SK-N-SH treated with all-trans-retinoic acid at 6 μM for 48 hours (cell line): ENCODE data around the gene LTBR.

Source experiments
- ARNTL ChIP-seq: fragments of 450-650 bp; formaldehyde crosslinking; IDR thresholded peaks from 2 replicates; pipeline ENCODE4 v1.5.0; 2020; ENCODE audit warnings: low read depth, mild to moderate bottlenecking, moderate library complexity, borderline replicate concordance
- OSR1 ChIP-seq: fragments of 250-450 bp; sonication (Bioruptor Pico); IDR thresholded peaks from 2 replicates; pipeline ENCODE4 v1.8.0; 2022; ENCODE audit warnings: moderate library complexity, mild to moderate bottlenecking, inconsistent platforms
- ZFP3 ChIP-seq: fragments of 250-450 bp; sonication (Bioruptor Pico); IDR thresholded peaks from 2 replicates; pipeline ENCODE4 v1.5.0; 2020; ENCODE audit warnings: mild to moderate bottlenecking, moderate library complexity
- ZNF8 ChIP-seq: fragments of 450-650 bp; formaldehyde crosslinking; IDR thresholded peaks from 2 replicates; pipeline ENCODE4 v1.5.0; 2020; ENCODE audit warnings: mild to moderate bottlenecking, moderate library complexity

GRCh38 chr12:6394398-6394797, 10.4 kb downstream of the LTBR start:
- TF ChIP-seq ZNF8 (CRISPR knock-in tag) (no peak), ZFP3 (CRISPR knock-in tag) (no peak), ARNTL (CRISPR knock-in tag) (no peak), OSR1 (CRISPR knock-in tag) (no peak)
